NCI-H345 (cell line): Measurements from ENCODE around the gene PEMT.
A peak's percentile ranks its signal among the peaks of the same experiment; 100 is the strongest.
"Not testable (repeated sequence)": the region's sequence is repeated elsewhere in the genome, so short reads cannot be mapped to it uniquely, and the experiment has no call there.

Source experiments
- DNase-seq: peaks from one replicate; lab custom pipeline; 2025; lab: John Stamatoyannopoulos, UW

The PEMT gene, protein sequence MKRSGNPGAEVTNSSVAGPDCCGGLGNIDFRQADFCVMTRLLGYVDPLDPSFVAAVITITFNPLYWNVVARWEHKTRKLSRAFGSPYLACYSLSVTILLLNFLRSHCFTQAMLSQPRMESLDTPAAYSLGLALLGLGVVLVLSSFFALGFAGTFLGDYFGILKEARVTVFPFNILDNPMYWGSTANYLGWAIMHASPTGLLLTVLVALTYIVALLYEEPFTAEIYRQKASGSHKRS

DNA sequence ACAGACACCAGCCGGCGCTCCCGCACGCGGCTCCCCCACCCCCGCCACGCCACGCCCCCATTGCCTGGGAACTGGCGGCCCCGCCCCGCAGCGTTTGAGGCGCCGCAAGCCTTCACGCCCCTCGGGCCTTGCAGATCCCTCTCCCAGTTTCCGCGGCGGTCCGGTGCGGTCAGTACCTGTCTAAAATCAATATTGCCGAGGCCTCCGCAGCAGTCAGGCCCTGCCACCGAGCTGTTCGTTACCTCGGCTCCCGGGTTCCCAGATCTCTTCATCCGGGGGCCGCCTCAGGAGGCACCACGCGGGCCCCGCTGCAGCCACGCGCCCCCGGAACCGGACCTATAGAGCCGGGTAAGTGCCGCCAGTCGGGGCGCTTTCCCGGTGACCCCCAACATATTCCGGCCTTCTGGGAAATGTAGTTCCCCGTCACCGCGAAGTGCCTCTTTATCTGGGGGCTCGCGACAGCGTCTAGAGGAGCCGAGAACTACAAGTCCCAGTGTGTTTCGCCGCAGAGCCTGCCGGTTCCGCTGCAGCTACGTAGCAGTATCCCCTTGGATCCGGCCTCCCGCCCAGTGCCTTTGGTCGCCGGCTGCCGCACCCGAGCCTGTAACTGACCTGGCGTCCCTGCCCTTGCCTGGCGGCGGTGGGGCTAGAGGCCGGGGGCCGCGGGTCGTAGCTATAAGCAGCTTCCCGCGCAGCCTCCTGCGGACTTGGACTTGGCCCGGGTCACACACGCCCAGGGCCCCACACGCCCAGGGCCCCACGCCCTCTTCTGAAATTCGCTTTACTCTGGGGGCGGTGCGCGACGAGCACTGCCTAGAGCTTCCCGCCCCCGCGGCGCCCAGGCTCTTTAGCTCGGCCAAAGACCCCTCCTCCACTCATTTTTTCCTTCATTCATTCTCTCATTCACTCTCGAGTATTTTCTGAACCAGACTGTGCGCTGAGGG is at the start of gene PEMT:
TSS of gene PEMT (minus strand) at position 354 of the 944 bp plus-strand sequence. CDS start at position 272, 82 bp downstream.
- peak; percentile 96 for DNase-seq

DNA sequence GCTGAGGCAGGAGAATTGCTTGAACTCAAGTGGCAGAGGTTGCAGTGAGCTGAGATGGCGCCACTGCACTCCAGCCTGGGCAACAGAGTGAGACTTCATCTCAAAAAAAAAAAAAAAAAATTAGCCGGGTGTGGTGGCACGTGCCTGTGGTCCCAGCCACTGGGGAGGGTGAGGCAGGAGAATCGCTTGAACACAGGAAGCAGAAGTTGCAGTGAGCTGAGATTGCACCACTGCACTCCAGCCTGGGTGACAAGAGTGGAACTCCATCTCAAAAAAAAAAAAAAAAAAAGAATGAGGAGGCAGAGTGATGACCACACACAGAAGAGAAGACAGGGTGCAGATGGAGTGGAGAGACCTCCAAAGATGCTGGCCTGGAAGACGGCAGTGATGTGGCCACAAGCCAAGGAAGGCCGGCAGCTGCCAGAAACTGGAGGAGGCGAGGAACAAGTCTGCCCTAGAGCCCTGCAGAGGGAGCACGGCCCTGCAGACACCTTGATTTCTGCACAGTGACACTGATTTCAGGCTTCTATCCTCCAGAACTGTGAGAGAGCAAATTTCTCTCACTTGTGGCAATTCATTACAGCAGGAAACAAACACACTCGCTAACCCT is 48.3 kb upstream of the PEMT start:
- DNase-seq, result not testable (repeated sequence)

DNA sequence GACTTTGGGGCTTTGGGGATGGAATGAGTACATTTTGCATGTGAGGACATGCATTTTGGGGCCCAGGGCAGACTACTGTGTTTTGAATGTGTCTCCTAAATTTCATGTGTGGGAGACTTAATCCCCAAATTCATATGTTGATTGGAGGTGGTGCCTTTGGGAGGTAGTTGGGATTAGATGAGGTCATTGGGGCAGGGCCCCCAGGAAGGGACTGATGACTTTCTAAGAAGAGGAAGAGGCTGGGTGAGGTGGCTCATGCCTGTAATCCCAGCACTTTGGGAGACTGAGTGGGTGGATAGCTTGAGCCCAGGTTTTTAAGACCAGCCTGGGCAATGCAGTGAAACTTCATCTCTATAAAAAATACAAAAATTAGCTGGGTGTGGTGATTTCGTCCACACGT is 47.0 kb upstream of the PEMT start:
- DNase-seq, result no peak

DNA sequence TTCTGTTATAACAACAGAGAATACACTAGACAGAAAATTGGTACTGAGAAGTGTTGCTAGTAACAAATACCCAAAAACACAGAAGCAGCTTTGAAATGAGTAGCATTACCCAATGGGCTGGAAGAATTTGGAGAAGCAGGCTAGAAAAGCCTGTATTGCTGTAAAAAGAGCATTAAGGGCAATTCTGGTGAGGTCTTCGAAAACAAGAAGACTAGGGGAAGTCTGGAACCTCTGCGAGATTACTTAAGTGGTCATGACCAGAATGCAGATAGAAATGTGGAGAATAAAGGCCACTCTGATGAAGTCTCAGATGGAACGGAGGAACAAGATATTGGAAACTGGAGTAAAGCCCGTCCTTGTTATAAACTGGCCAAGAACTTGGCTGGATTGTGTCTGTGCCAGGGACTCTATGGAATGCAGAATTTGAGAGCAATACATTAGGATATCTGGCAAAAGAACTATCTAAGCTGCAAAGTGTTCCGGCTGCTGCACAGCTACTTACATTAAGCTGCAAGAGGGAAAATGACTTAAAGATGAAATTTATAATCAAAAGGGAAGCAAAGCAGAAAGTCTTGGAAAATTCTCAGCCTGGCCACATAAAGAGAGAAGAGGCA is 44.9 kb upstream of the PEMT start:
- no peak for DNase-seq

DNA sequence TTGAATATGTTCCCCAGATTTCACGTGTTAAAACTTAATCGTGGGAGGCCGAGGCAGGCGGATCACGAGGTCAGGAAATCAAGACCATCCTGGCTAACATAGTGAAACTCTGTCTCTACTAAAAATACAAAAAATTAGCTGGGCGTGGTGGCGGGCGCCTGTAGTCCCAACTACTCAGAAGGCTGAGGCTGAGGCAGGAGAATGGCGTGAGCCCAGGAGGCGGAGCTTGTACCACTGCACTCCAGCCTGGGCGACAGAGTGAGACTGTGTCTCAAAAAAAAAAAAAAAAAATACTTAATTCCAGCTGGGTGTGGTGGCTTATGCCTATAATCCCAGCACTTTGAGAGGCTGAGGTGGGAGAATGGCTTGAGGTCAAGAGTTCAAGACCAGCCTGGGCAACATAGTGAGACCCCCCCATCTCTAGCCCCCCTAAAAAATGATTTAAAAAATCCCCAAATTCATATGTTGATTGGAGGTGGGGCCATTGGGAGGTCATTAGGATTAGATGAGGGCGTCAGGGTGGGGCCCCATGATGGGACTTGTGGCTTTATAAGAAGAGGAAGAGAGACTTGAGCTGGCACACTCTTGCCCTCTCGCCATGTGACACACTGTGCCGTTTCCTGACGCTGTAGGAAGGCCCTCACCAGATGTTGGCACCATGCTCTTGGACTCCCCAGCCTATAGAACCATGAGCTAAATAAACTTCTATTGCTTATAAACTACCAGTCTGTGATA is 44.2 kb upstream of the PEMT start:
- DNase-seq, result not testable (repeated sequence)

DNA sequence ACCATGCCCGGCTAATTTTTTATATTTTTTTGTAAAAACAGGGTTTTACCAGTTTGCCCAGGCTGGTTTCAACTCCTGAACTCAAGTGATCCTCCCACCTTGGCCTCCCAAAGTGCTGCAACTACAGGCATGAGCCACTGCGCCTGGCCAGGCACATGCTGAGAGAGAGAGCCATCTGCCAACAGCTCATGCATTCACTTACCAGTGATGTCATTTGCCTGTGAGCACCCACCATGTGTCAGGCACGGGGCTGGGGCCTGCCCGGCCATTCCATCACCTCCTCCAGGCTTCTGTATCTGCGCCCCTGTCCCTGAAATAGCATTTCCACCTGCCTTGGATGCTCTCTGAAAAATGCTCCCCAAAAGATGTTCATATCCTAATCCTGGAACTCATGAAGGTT is 43.6 kb upstream of the PEMT start:
- no peak for DNase-seq

DNA sequence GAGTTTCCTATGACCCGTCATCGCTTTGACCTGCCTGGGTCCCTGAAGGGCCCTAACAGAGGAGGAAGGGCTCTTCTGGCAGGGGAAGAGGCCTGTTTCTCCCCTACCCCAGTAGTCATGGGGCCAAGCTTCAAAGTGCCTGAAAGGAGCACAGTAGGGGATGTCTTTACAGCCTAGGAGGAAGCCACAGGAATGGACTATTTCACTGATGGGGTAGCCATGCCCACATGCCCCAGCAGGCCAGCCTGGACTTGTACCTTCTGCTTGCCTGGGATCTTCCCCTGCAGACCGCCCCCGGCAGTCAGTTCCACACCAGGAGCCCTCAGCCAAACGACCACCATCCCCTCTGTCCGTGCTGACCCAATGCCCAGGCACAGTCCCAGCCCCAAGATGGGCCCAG is 41.8 kb upstream of the PEMT start:
- no peak for DNase-seq

DNA sequence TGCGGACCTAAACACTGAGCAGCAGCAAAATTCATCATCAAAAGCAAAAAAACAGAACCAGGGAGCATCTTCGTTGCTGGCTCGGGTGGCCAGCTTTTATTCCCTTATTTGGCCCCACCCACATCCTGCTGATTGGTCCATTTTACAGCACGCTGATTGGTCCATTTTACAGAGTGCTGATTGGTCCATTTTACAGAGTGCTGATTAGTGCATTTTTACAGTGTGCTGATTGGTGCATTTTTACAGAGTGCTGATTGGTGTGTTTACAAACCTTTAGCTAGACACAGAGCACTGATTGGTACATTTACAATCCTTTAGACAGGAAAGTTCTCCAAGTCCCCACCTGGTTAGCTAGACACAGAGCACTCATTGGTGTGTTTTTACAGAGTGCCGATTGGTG is 41.2 kb upstream of the PEMT start:
- not testable (repeated sequence) for DNase-seq

DNA sequence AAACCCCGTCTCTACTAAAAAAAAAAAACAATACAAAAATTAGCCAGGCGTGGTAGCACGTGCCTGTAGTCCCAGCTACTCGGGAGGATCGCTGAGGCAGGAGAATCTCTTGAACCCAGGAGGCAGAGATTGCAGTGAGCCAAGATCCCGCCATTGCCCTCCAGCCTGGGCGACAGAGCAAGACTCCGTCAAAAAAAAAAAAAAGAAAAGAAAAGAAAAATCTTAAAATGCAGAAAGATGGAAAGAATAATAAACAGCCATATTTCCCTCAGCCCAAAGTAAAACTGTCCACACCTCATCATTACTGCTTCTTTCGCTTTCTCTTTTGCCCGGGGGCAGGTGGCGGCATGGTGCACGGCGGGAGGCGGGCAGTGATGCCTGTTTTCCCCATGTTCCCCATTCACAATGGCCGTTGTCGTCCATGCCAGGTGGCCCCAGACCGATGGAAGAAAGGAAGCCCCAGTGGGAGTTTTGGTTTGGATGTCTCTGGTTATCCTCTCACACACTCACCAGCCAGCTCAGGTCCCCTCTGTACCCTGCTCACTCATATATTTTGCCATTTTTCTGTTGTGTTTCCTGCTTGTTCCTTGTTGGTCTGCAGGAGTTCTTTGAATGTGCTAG is 37.0 kb upstream of the PEMT start:
- peak; percentile 29 for DNase-seq

DNA sequence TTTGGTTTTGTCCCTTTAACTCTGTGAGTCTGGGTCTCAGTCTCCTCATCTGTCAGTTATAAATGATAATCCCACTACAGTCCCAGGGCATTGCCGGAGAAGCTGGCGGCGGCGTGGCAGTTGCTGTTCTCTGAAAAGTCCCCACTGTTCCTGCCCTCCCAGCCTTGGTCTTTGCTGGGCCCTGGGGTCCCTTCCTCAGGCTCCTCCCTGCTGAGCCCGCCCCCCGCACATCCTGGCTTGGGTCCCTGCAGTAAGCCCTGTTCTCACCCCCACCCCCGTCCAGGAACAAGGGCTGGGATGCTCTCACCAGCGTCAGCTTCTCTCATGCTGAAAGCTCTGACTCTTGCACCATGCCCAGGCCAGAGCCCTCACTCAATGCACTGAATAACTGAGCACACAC is 35.3 kb upstream of the PEMT start:
- DNase-seq, result no peak

DNA sequence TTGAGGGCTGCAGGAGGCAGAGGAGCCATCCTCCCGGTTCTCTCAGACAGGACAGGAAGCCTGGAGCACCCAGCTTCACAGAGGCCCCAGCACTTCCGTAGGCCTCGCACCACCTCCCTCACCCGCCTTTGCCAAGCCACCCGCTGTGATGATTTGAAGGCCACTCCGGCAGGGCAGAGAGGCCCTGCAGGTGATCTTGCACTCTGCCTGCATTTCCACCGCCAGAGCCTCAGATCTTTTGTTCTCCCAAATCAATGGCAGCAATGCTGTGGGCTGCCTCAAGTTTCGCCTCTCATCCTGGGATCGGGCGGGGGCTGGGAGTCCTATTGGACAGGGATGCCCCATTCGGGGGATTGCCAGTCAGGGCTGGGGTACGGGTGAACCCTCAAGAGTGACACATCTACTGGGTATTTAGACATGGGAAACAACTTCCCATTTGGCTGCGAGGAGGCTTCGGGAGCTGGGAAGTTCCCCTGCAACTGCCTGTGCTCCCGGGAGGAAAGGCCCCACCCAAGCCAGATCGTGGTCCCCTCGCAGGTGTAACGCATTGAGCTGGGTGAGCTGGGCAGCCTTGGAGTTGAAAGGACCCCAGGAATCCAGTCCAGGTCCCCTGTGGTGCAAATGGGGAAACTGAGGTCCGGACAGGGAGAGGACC is 34.8 kb upstream of the PEMT start:
- DNase-seq, result peak; percentile 73

DNA sequence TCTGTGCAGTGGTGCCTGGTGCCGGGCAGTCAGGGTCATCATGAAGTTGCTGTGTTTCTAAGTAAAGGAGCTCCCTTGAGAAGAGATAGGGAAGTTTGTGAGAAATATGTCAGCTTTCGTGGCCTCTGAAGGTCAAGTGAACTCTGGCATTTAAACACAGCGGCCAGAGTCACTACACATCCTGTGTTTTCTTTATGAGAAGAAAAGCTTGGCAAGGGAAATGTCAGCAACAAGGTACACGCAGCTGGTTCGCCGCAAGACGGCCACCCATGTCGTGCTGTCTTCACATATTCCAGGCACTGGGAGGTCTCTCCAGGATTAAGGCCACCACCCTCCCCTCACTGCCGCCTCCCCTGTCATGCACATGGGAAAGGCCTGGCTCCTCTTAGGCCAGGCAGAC is 33.2 kb upstream of the PEMT start:
- no peak for DNase-seq

DNA sequence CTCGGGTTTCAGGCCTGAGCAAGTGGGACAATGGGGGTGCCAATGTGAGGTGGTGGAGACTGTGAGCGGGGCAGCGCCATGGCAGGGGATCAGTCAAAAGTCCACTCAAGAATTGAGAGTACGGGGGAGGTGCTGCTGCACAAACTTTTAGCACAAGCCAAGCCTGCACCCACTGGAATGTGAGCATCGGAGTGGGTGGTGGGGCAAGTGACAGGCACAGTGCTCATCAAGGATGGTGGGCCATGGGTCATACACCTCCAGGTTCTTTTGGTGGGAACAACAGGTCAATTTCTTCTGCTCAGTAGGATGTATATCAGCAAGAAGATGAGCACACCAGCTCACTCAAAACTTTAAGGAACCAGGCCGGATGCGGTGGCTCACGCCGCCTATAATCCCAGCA is 32.4 kb upstream of the PEMT start:
- DNase-seq, result no peak

DNA sequence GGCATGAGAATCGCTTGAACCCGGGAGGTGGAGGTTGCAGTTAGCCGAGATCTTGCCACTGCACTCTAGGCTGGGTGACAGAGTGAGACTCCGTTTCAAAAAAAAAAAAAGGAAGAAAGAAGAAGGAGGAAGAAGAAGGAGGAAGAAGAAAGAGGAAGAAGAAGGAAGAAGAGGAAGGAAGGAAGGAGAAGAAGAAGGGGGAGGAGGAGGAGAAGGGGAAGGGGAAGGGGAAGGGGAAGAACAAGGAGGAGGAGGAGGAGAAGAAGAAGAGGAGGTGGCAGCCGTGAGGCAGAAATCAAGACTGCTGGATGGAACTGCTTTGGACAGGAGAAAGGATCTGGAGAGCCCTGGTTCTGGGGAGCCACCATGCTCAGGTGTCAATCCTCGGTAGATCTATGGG is 29.7 kb upstream of the PEMT start:
- no peak for DNase-seq

DNA sequence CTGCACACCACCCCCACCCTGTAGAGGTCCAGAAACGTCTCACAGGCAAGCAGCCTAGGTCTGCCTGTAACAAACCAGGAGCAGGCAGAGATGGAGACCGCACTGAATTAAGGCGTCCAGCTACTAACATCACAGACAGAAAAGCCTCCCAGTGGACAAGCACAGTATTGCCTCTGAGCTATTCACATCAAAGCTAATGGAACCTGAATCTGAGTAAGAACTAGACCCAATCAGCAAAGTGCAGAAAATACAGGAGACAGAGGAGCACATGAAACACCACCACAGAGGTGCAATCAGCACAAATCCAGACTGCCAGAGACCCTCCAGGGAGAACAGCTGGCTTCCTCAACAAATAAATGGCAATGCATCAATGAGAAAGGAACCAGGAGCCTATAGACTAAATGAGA is 22.2 kb upstream of the PEMT start:
- DNase-seq, result peak; percentile 41

DNA sequence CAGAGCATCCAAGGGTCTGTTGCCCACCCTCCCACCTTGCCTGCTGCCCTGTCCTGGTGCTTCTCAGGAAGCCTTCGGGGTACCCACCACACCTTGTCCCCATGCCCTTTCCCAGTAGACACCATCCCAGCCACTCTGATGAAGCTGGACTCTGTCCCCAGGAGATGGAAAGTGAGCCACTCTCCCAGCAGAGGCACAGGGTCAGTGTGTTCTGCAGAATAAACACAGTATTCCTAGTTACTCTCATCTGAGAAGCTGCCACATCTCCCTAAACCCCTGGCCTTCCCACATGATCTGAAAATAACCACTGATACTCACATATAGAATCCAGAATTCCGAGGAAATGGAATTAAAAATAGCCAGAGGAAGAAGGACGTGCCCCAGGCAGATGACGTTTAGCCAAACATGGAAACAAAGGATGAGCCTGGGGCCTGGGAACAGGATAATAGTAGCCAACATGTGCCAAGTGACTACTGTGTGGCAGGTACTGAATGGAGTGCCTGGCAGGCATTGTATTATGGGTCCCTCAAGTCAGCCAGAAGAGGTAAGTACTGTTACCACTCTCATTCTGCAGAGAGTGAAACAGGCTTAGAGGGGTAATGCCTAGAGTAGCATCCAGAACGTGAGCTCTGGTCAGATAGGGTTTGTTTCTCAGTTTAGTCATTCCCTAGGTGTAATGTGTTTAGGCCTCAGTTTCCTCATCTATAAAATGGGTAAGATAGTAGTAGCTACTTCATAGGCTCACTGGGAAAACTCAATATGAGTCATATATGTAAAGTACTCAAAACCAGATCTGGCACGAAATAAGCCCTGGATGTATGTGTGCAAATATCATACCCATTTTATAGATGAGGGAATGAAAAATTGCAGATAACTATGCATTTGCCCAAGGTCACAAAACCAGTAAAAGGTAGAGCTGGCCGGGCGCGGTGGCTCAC is 20.8 kb upstream of the PEMT start:
- DNase-seq, result no peak

DNA sequence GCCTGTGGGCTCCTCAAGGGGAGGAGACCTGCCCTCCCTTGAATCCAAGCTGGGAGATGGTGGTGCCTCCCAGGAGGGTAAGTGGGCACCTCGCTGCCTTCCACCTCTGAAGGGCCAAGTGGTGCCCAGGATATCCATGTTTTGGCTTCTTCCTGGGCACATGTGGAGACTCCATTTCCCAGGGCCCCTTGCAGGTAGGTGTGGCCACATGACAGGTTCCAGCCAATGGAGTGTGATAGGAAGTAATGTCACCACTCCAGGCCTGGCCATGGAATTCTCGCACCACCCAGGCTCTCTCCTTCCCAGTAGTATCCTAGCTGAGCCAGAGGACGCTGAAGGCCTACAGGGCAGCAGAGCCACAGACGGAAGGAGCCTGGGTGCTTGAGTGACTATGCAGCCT is 17.6 kb upstream of the PEMT start:
- DNase-seq, result no peak

DNA sequence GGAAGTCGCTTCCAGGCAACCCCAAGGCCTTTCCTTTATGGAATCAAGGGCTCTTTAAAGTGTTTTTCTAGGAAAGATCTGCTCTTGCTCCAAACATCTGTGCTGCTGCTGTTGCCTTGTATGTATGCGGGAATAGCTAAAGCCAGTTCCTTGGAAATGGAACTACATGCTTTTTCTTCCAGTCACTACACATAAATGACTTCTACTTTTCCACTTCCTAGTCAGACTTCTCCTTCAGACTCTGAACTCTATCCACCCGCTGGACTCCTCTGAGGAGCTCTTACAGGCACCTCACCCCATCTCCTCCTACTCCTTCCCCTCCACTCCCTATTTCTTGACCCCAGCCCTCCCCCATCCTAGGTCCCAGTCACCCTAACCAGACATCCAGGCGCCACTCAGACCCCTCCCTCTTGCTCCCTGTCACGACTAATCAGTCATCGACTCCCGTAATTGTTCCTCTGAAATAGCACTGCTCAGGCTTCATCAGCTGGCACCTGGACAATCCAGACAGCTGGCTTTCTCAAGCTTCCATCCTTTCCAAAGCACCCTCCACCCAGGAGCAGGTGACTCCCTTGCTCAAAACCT is 15.0 kb upstream of the PEMT start:
- no peak for DNase-seq

DNA sequence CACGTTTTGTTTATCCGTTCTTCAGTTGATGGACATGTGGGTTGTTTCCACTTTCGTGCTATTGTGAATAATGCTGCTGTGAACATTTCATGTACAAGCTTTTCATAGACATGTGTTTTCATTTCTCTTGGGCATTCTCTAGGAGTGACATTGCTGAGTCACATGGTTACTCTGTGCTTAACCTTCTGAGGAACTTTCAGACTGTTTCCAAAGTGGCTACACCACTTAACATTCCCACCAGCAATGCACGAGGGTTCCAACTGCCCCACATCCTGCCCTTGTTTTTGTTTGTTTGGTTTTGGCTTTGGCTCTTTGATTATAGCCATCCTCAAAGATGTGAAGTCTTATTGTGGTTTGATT is 14.2 kb upstream of the PEMT start:
- no peak for DNase-seq
